Caco-2 (cell line): ENCODE results near the gene IKZF4. TPM values are rescaled to one million over a fixed set of nuclear protein-coding genes. Genes with fewer than 3 reads are reported as not detected.

Source experiments
- BruUV-seq: library from RNA; stranded (reverse); fragments of 400-500 nt; replicated peaks from 2 replicates; lab custom pipeline; 2021; lab: Mats Ljungman, UMichigan
- CTCF ChIA-PET: fragments of 300-600 bp; sonication (Branson Sonifier 250); formaldehyde crosslinking; loops from one replicate; lab custom pipeline; 2022; ENCODE audit warnings: antibody characterized with exemption; lab: Charles Lee
- POLR2A ChIA-PET: fragments of 300-600 bp; sonication (Branson Sonifier 250); formaldehyde crosslinking; loops from one replicate; lab custom pipeline; 2022; ENCODE audit warnings: antibody characterized with exemption; lab: Charles Lee
- DNase-seq, 2 experiments: peaks; one replicate each; pipeline versions ENCODE4 v3.0.0 to v3.0.0-alpha.2; 2020 to 2022
- H3K27me3 ChIP-seq: replicated peaks from 2 replicates; pipeline ENCODE4 v1.6.0; 2011; ENCODE audit warnings: low read length; ENCODE audit not compliant: control insufficient read depth, insufficient read depth
- H3K36me3 ChIP-seq: 2 replicates; pipeline ENCODE4 v1.5.1; 2011; ENCODE audit warnings: low read length; ENCODE audit not compliant: control insufficient read depth, insufficient read depth
- H3K4me1 ChIP-seq: fragments of 250-450 bp; sonication (Bioruptor Pico); 2 replicates; pipeline ENCODE4 v1.5.1; 2020; ENCODE audit warnings: mild to moderate bottlenecking
- H3K4me3 ChIP-seq: 2 replicates; pipeline ENCODE4 v1.5.1; 2011; ENCODE audit warnings: low read depth, mild to moderate bottlenecking, control low read depth, low read length
- H3K9me3 ChIP-seq: fragments of 250-450 bp; sonication (Bioruptor Pico); 2 replicates; pipeline ENCODE4 v1.5.1; 2020; ENCODE audit warnings: mild to moderate bottlenecking, moderate library complexity
- H3K27ac Mint-ChIP-seq: one replicate; pipeline ENCODE4 v1.8.0; 2022; ENCODE audit warnings: mixed read lengths; ENCODE audit not compliant: unreplicated experiment
- H3K27me3 Mint-ChIP-seq: one replicate; pipeline ENCODE4 v1.8.0; 2022; ENCODE audit warnings: mixed read lengths; ENCODE audit not compliant: insufficient read depth, unreplicated experiment
- H3K36me3 Mint-ChIP-seq: one replicate; pipeline ENCODE4 v1.8.0; 2022; ENCODE audit warnings: mild to moderate bottlenecking, mixed read lengths; ENCODE audit not compliant: insufficient read depth, unreplicated experiment
- H3K4me1 Mint-ChIP-seq: one replicate; pipeline ENCODE4 v1.8.0; 2022; ENCODE audit warnings: low read depth, mixed read lengths; ENCODE audit not compliant: unreplicated experiment
- H3K4me3 Mint-ChIP-seq: one replicate; pipeline ENCODE4 v1.8.0; 2022; ENCODE audit warnings: mild to moderate bottlenecking, moderate library complexity, mixed read lengths; ENCODE audit not compliant: unreplicated experiment
- H3K9me3 Mint-ChIP-seq: one replicate; pipeline ENCODE4 v1.8.0; 2022; ENCODE audit warnings: mixed read lengths; ENCODE audit not compliant: unreplicated experiment
- intact Hi-C: fragments of 100-400 bp; cut with micrococcal nuclease; formaldehyde crosslinking; loops from one replicate; pipeline ENCODE4 v1.10.0; 2022; ENCODE audit not compliant: unreplicated experiment
- total RNA-seq: library from RNA; stranded (reverse); gene quantifications from 2 replicates; pipeline ENCODE4 v1.2.3, GENCODE V29; 2022
- TF ChIP-seq, protein P1 (sequence below), 2 experiments: fragments of 200-600 bp in 1 of 2; IDR thresholded peaks; 1 replicate in 1 of 2; 2 replicates in 1 of 2; pipeline versions ENCODE4 v1.5.1 to v1.8.0; 2011 to 2022; ENCODE audit warnings: antibody characterized with exemption in 1 of 2, control low read depth in 1 of 2, inconsistent platforms in 1 of 2, low read depth in 1 of 2, low read length in 1 of 2, mild to moderate bottlenecking in 1 of 2, moderate library complexity in 1 of 2; ENCODE audit not compliant: insufficient read depth in 1 of 2, severe bottlenecking in 1 of 2, unreplicated experiment in 1 of 2

The IKZF4 gene
- total RNA-seq, 1 experiment from 2014 or later, result 15.7 TPM

DNA sequence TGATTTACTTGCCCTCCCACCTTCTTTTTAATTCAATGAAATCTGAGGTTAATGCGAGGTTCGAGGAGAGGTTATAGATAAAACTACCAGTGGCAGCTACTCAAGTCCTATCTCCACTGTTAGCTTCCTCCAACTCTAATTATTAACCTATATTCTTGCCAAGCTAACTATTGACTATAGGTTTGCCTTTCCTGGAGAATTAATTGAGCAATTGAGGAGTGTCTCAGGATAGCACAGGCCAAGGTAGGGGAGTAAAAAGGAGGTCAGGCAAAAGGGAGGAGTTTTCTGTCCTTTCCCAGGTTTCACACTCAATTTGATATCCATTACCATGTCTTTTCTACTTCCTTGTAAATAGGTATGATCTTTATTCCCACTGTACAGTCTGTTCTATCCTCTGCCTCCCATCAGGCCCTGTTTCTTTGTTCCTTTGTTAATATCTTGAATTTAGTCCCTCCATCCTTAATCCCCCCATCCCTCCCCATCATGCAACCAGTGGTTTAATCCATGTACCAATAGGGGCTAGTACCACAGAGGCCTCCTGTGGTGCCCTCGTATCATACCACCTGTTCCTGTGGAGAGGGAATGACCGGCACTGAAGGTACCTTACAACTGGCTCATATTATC lies 27.5 kb upstream of the IKZF4 start:
- TF ChIP-seq, protein P1, sequence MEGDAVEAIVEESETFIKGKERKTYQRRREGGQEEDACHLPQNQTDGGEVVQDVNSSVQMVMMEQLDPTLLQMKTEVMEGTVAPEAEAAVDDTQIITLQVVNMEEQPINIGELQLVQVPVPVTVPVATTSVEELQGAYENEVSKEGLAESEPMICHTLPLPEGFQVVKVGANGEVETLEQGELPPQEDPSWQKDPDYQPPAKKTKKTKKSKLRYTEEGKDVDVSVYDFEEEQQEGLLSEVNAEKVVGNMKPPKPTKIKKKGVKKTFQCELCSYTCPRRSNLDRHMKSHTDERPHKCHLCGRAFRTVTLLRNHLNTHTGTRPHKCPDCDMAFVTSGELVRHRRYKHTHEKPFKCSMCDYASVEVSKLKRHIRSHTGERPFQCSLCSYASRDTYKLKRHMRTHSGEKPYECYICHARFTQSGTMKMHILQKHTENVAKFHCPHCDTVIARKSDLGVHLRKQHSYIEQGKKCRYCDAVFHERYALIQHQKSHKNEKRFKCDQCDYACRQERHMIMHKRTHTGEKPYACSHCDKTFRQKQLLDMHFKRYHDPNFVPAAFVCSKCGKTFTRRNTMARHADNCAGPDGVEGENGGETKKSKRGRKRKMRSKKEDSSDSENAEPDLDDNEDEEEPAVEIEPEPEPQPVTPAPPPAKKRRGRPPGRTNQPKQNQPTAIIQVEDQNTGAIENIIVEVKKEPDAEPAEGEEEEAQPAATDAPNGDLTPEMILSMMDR (IDR thresholded peaks at IDR 0.05; ENCODE audit: insufficient read depth in 1 of 2, low read depth in 1 of 2, low read length in 1 of 2, severe bottlenecking in 1 of 2, unreplicated experiment in 1 of 2), result no peak
- Histone ChIP-seq H3K36me3 (peaks cover 3% of the 10 kb centered on the region), H3K4me1 (no peaks in the 10 kb centered on the region), H3K9me3 (no peaks in the 10 kb centered on the region), H3K4me3 (no peak overlapping the region), H3K27me3 (no peaks in the 10 kb centered on the region)
- intact Hi-C loops, result no loop called here
- DNase-seq, result no peak
- H3K4me1 Mint-ChIP-seq, result peaks cover 7% of the 10 kb centered on the region
- CTCF ChIA-PET, result no interaction called here
- H3K4me3 Mint-ChIP-seq, result no peak overlapping the region
- TSS peak; percentile 10 for BruUV-seq
- POLR2A ChIA-PET, result interaction anchor here (0.5 kb wide), 1 partner anchor 45 kb away, joined by 3 read pairs; no protein-coding TSS in a partner anchor
- no peak overlapping the region for H3K27ac Mint-ChIP-seq
- no peaks in the 10 kb centered on the region for H3K27me3 Mint-ChIP-seq
- peaks cover 81% of the 10 kb centered on the region for H3K36me3 Mint-ChIP-seq
- no peaks in the 10 kb centered on the region for H3K9me3 Mint-ChIP-seq

- no peaks in the 10 kb centered on the region; the same call in none of the 2 replicates for H3K36me3 ChIP-seq
- H3K4me1 Mint-ChIP-seq, result peaks cover 7% of the 10 kb centered on the region
- ChIA-PET CTCF (interaction anchor here (1.0 to 4.5 kb wide), 8 partner anchors 10 to 257 kb away, joined by 5 to 97 read pairs (median 6); partner anchors contain the start of genes PA2G4 and RAB5B), POLR2A (interaction anchor here (2.7 kb wide), 1 partner anchor 21 kb away, joined by 23 read pairs; the partner anchor contains the start of gene RAB5B)
- peaks cover 74% of the 10 kb centered on the region for H3K36me3 Mint-ChIP-seq
- H3K27me3 ChIP-seq, result no peaks in the 10 kb centered on the region
- H3K27ac Mint-ChIP-seq, result no peak overlapping the region
- TF ChIP-seq, protein P1 (IDR thresholded peaks at IDR 0.05; ENCODE audit: insufficient read depth in 1 of 2, low read depth in 1 of 2, low read length in 1 of 2, severe bottlenecking in 1 of 2, unreplicated experiment in 1 of 2), result no peak
- H3K4me1 ChIP-seq, result no peaks in the 10 kb centered on the region
- H3K9me3 ChIP-seq, result no peaks in the 10 kb centered on the region
- H3K27me3 Mint-ChIP-seq, result no peaks in the 10 kb centered on the region
- DNase-seq, result no peak
- intact Hi-C loops, result no loop called here
- H3K4me3 ChIP-seq, result no peak overlapping the region
- no peaks in the 10 kb centered on the region for H3K9me3 Mint-ChIP-seq
- BruUV-seq, result no TSS peak
- no peak overlapping the region for H3K4me3 Mint-ChIP-seq
Measured at GRCh38 chr12:55995366-55995765, 25.5 kb upstream of the IKZF4 start.

DNA sequence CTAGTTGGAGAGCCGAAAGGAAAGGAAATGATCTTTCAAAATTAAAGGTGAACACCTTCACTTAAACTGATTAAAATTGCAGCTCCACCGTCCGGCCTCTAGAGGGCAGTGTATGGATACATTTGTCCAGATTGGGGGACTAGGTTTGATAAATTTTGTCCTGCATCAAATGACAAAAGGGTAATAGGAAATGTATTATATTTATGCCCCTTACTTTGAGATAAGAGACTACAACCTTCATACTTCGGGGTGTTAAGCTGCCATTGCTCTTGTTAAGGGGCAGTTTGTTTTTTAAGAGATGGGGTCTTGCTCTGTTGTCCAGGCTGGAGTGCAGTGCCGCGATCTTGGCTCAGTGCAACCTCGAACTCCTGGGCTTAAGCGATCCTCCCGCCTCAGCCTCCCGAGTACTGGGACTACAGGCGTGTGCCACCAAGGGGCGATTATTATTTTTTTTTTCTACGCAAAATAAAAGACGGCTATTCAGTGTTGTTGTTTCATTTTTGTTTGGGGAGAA lies 24.6 kb upstream of the IKZF4 start:
- peak overlapping the region; percentile 87 for H3K27ac Mint-ChIP-seq
- H3K4me3 Mint-ChIP-seq, result peak overlapping the region; percentile 98
- intact Hi-C loops, result loop anchor here (1.0 to 2.0 kb wide), 4 partner anchors 23 to 257 kb away; partner anchors contain the start of gene RPS26
- peaks cover 9% of the 10 kb centered on the region for H3K4me1 Mint-ChIP-seq
- ChIA-PET CTCF (interaction anchor here (0.5 to 4.5 kb wide), 15 partner anchors 8 to 258 kb away, joined by 3 to 97 read pairs (median 6); partner anchors contain the start of genes PA2G4 and RAB5B), POLR2A (interaction anchor here (0.5 to 2.7 kb wide), 9 partner anchors 11 to 1608 kb away, joined by 3 to 23 read pairs (median 8); partner anchors contain the start of genes PA2G4 and RAB5B)
- TF ChIP-seq, protein P1 (IDR thresholded peaks at IDR 0.05; ENCODE audit: insufficient read depth in 1 of 2, low read depth in 1 of 2, low read length in 1 of 2, severe bottlenecking in 1 of 2, unreplicated experiment in 1 of 2), result peak; percentile 75 to 76
- peaks cover 3% of the 10 kb centered on the region for H3K4me1 ChIP-seq
- H3K27me3 Mint-ChIP-seq, result no peaks in the 10 kb centered on the region
- DNase-seq, result peak; percentile 47 to 66
- H3K36me3 Mint-ChIP-seq, result peaks cover 74% of the 10 kb centered on the region
- no peaks in the 10 kb centered on the region for H3K27me3 ChIP-seq
- H3K9me3 Mint-ChIP-seq, result no peaks in the 10 kb centered on the region
- no peaks in the 10 kb centered on the region; the same call in none of the 2 replicates for H3K36me3 ChIP-seq
- H3K4me3 ChIP-seq, result peak overlapping the region; percentile 58
- BruUV-seq, result TSS peak; percentile 42
- H3K9me3 ChIP-seq, result no peaks in the 10 kb centered on the region
